ENCODE measurements around the gene ABCG4.

GRCh38 chr11:119156496-119156895 is 7.6 kb downstream of the ABCG4 start:
- TF ChIP-seq CTCF (IDR thresholded peaks at IDR 0.05), result no peak
- TF ChIP-seq POLR2A (IDR thresholded peaks at IDR 0.05; ENCODE audit: low read depth), result no peak
- no peak for TF ChIP-seq POLR2AphosphoS5 (IDR thresholded peaks at IDR 0.05)
- no peak for TF ChIP-seq EP300 (IDR thresholded peaks at IDR 0.05)
